ENCODE results near the gene CCL2. TPM values are rescaled to one million over a fixed set of nuclear protein-coding genes. Genes with fewer than 3 reads are reported as not detected.

The CCL2 gene
- polyA plus RNA-seq, 3 donors, result 1.4 to 44.9 (median 17.7) TPM

- DNase-seq, result peak; percentile 28 to 66 (median 51)
- H3K9me3 ChIP-seq (replicated peaks in 1 of 2; ENCODE audit: control insufficient read depth in 1 of 2, insufficient read depth in 1 of 2, low read length in 2 of 2), result no peaks in the 10 kb centered on the region
- Mint-ChIP-seq H3K4me3 (no peak overlapping the region), H3K36me3 (no peaks in the 10 kb centered on the region), H3K27ac (peak overlapping the region in 6 of 7 donors; percentile 19 to 85 (median 38)), H3K27me3 (ENCODE audit: low read depth in 3 of 3) (peaks cover 7 to 8% (median 8%) of the 10 kb centered on the region in 3 donors), H3K9me3 (peaks cover 0 to 3% (median 0%) of the 10 kb centered on the region in 7 donors), H3K4me1 (peaks cover 36% of the 10 kb centered on the region)
- H3K4me1 ChIP-seq (ENCODE audit: control insufficient read depth in 1 of 2, insufficient read depth in 2 of 2, low read length in 2 of 2), result peaks cover 28 to 33% of the 10 kb centered on the region in 2 donors
- no peak overlapping the region for H2AFZ ChIP-seq (ENCODE audit: insufficient read depth, low read depth, low read length, poor library complexity, severe bottlenecking)
- H3K27ac ChIP-seq (ENCODE audit: low read depth in 1 of 2, low read length in 2 of 2), result peak overlapping the region in 1 of 2 donors; percentile 10
- 50% methylated on average over 1 of the region's 3 CpGs for WGBS (ENCODE audit: insufficient coverage)
- no peaks in the 10 kb centered on the region for H3K36me3 ChIP-seq (replicated peaks in 1 of 2; ENCODE audit: control insufficient read depth in 1 of 2, insufficient read depth in 2 of 2, low read length in 2 of 2)
- no peak overlapping the region for H3K4me3 ChIP-seq (replicated peaks in 1 of 3; ENCODE audit: low read depth in 2 of 3, low read length in 3 of 3)
- H3K4me2 ChIP-seq (replicated peaks; ENCODE audit: extremely low read depth, low read length, poor library complexity, severe bottlenecking), result no peak overlapping the region
- no peaks in the 10 kb centered on the region for H3K79me2 ChIP-seq (ENCODE audit: insufficient read depth, low read length)
- no peaks in the 10 kb centered on the region for H3K27me3 ChIP-seq (ENCODE audit: control insufficient read depth in 2 of 2, insufficient read depth in 2 of 2, low read length in 2 of 2)
- TF ChIP-seq, protein P1, sequence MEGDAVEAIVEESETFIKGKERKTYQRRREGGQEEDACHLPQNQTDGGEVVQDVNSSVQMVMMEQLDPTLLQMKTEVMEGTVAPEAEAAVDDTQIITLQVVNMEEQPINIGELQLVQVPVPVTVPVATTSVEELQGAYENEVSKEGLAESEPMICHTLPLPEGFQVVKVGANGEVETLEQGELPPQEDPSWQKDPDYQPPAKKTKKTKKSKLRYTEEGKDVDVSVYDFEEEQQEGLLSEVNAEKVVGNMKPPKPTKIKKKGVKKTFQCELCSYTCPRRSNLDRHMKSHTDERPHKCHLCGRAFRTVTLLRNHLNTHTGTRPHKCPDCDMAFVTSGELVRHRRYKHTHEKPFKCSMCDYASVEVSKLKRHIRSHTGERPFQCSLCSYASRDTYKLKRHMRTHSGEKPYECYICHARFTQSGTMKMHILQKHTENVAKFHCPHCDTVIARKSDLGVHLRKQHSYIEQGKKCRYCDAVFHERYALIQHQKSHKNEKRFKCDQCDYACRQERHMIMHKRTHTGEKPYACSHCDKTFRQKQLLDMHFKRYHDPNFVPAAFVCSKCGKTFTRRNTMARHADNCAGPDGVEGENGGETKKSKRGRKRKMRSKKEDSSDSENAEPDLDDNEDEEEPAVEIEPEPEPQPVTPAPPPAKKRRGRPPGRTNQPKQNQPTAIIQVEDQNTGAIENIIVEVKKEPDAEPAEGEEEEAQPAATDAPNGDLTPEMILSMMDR (IDR thresholded peaks at IDR 0.05), result no peak
- no peaks in the 10 kb centered on the region for H4K20me1 ChIP-seq (ENCODE audit: insufficient read depth, low read length)
- H3K9ac ChIP-seq (ENCODE audit: insufficient read depth, low read length, poor library complexity, severe bottlenecking), result no peak overlapping the region
- intact Hi-C loops (cut with micrococcal nuclease), result no loop called here
Observed at GRCh38 chr17:34265711-34266110, 10.6 kb downstream of the CCL2 start.

- Histone ChIP-seq H3K36me3 (replicated peaks in 1 of 2; ENCODE audit: control insufficient read depth in 1 of 2, insufficient read depth in 2 of 2, low read length in 2 of 2) (no peaks in the 10 kb centered on the region), H3K4me3 (replicated peaks in 1 of 3; ENCODE audit: low read depth in 2 of 3, low read length in 3 of 3) (no peak within 1 kb of the TSS), H3K27ac (ENCODE audit: low read depth in 1 of 2, low read length in 2 of 2) (no peak within 1 kb of the TSS), H3K4me2 (replicated peaks; ENCODE audit: extremely low read depth, low read length, poor library complexity, severe bottlenecking) (no peak within 1 kb of the TSS), H3K4me1 (ENCODE audit: control insufficient read depth in 1 of 2, insufficient read depth in 2 of 2, low read length in 2 of 2) (peaks cover 15 to 21% of the 10 kb centered on the region in 2 donors), H3K9ac (ENCODE audit: insufficient read depth, low read length, poor library complexity, severe bottlenecking) (no peak within 1 kb of the TSS), H3K79me2 (ENCODE audit: insufficient read depth, low read length) (no peaks in the 10 kb centered on the region), H2AFZ (ENCODE audit: insufficient read depth, low read depth, low read length, poor library complexity, severe bottlenecking) (no peak within 1 kb of the TSS), H3K27me3 (ENCODE audit: control insufficient read depth in 2 of 2, insufficient read depth in 2 of 2, low read length in 2 of 2) (peaks cover 0 to 6% of the 10 kb centered on the region in 2 donors), H3K9me3 (replicated peaks in 1 of 2; ENCODE audit: control insufficient read depth in 1 of 2, insufficient read depth in 1 of 2, low read length in 2 of 2) (no peaks in the 10 kb centered on the region), H4K20me1 (ENCODE audit: insufficient read depth, low read length) (no peaks in the 10 kb centered on the region)
- peaks cover 12 to 14% (median 12%) of the 10 kb centered on the region in 3 donors for H3K27me3 Mint-ChIP-seq (ENCODE audit: low read depth in 3 of 3)
- peaks cover 26% of the 10 kb centered on the region for H3K4me1 Mint-ChIP-seq
- intact Hi-C loops (cut with micrococcal nuclease), result no loop called here
- TF ChIP-seq, protein P1 (IDR thresholded peaks at IDR 0.05), result no peak
- peak within 1 kb of the TSS in 2 of 7 donors; percentile 27 to 58 for H3K27ac Mint-ChIP-seq
- WGBS (ENCODE audit: insufficient coverage), result 0% methylated on average over 1 of the region's 1 CpG
- peak within 1 kb of the TSS in 1 of 2 donors; percentile 37 for H3K4me3 Mint-ChIP-seq
- H3K36me3 Mint-ChIP-seq, result no peaks in the 10 kb centered on the region
- peak in 2 of 3 donors; percentile 63 to 70 for DNase-seq
- peaks cover 0 to 2% (median 0%) of the 10 kb centered on the region in 7 donors for H3K9me3 Mint-ChIP-seq
Observed at GRCh38 chr17:34269969-34270368, 14.9 kb downstream of the CCL2 start, which contains the start of gene CCL7. Gene CCL7 (plus strand): TSS chr17:34270221. CDS start chr17:34270291, 70 bp downstream.

Data from CD14-positive monocyte (primary cell).